SK-N-SH (cell line): ENCODE data around the gene MPV17L2. TPM values are rescaled to one million over a fixed set of nuclear protein-coding genes. Genes with fewer than 3 reads are reported as not detected.

Experiments
- CTCF ChIA-PET: fragments of 300-600, 350-600 bp; formaldehyde crosslinking; extraction: SDS; loops from one replicate; lab custom pipeline; 2021; lab: Yijun Ruan, JAX
- POLR2A ChIA-PET: fragments of 350-600 bp; sonication (Branson Sonifier 250); formaldehyde crosslinking; extraction: SDS; loops from one replicate; lab custom pipeline; 2020; ENCODE audit warnings: antibody characterized with exemption, inconsistent platforms; lab: Yijun Ruan, JAX
- DNase-seq: peaks from one replicate; pipeline ENCODE4 v3.0.0; 2012
- H2AFZ ChIP-seq: fragments of 200-600 bp; sonication (generic); 2 replicates; pipeline ENCODE4 v1.8.1; 2016; ENCODE audit warnings: antibody characterized with exemption, mild to moderate bottlenecking, low read depth
- H3F3A ChIP-seq: fragments of 200-600 bp; sonication (generic); replicated peaks from 2 replicates; pipeline ENCODE3; 2016; ENCODE audit warnings: antibody characterized with exemption, mild to moderate bottlenecking; ENCODE audit not compliant: insufficient read depth
- H3K27ac ChIP-seq, 2 experiments: fragments of 200-500 bp in 1 of 2; fragments of 200-600 bp in 1 of 2; sonication (Bioruptor generic) in 1 of 2; sonication (generic), shearing (Covaris generic) in 1 of 2; 2 replicates each; pipeline versions ENCODE4 v1.5.1 to v1.6.1; 2014 to 2016; ENCODE audit warnings: low read depth in 2 of 2, inconsistent platforms in 1 of 2, low read length in 1 of 2, mild to moderate bottlenecking in 1 of 2, mixed read lengths in 1 of 2
- H3K27me3 ChIP-seq: fragments of 200-600 bp; sonication (generic), shearing (Covaris generic); 2 replicates; pipeline ENCODE4 v1.6.1; 2016; ENCODE audit warnings: mixed run types; ENCODE audit not compliant: insufficient read depth
- H3K36me3 ChIP-seq, 2 experiments: fragments of 200-500 bp in 1 of 2; fragments of 200-600 bp in 1 of 2; sonication (Bioruptor generic) in 1 of 2; sonication (generic) in 1 of 2; replicated peaks in 1 of 2; 2 replicates each; pipeline versions ENCODE3 to v1.5.1; 2014 to 2016; ENCODE audit warnings: low read length in 1 of 2, mild to moderate bottlenecking in 1 of 2; ENCODE audit not compliant: insufficient read depth in 2 of 2, control insufficient read depth in 1 of 2
- H3K4me1 ChIP-seq, 2 experiments: fragments of 200-500 bp in 1 of 2; fragments of 200-600 bp in 1 of 2; sonication (Bioruptor generic) in 1 of 2; sonication (generic), shearing (Covaris generic) in 1 of 2; 2 replicates each; pipeline versions ENCODE4 v1.5.1 to v1.6.1; 2014 to 2016; ENCODE audit warnings: low read depth in 1 of 2, low read length in 1 of 2, mixed run types in 1 of 2; ENCODE audit not compliant: insufficient read depth in 2 of 2, control insufficient read depth in 1 of 2
- H3K4me2 ChIP-seq: fragments of 200-600 bp; sonication (generic), shearing (Covaris generic); 2 replicates; pipeline ENCODE4 v1.6.1; 2017; ENCODE audit warnings: mixed run types
- H3K4me3 ChIP-seq, 2 experiments: fragments of 200-500 bp in 1 of 2; fragments of 200-600 bp in 1 of 2; sonication (Bioruptor generic) in 1 of 2; sonication (generic), shearing (Covaris generic) in 1 of 2; 2 replicates each; pipeline versions ENCODE4 v1.5.1 to v1.8.1; 2014 to 2016; ENCODE audit warnings: low read depth in 2 of 2, inconsistent platforms in 1 of 2, low read length in 1 of 2, mild to moderate bottlenecking in 1 of 2, mixed read lengths in 1 of 2, moderate library complexity in 1 of 2
- H3K79me2 ChIP-seq: fragments of 200-600 bp; sonication (generic); 2 replicates; pipeline ENCODE4 v1.8.1; 2017; ENCODE audit warnings: mild to moderate bottlenecking; ENCODE audit not compliant: insufficient read depth
- H3K9ac ChIP-seq: fragments of 200-600 bp; sonication (generic); 2 replicates; pipeline ENCODE4 v1.6.1; 2017; ENCODE audit warnings: mixed run types
- H3K9me2 ChIP-seq: fragments of 200-600 bp; sonication (generic); 2 replicates; pipeline ENCODE4 v1.6.1; 2017; ENCODE audit warnings: mixed run types
- H3K9me3 ChIP-seq: fragments of 200-600 bp; sonication (generic); 2 replicates; pipeline ENCODE4 v1.6.1; 2017; ENCODE audit warnings: mixed run types, mild to moderate bottlenecking, moderate library complexity
- H4K20me1 ChIP-seq: fragments of 200-600 bp; sonication (generic); 2 replicates; pipeline ENCODE4 v1.6.1; 2017; ENCODE audit warnings: mild to moderate bottlenecking, mixed run types; ENCODE audit not compliant: insufficient read depth
- FOSL2 ChIP-seq: IDR thresholded peaks from 2 replicates; pipeline ENCODE4 v1.4.0; 2012; ENCODE audit warnings: low read depth, mild to moderate bottlenecking, moderate library complexity, borderline replicate concordance
- FOXM1 ChIP-seq: IDR thresholded peaks from 2 replicates; pipeline ENCODE4 v1.4.0; 2012; ENCODE audit warnings: low read depth, mild to moderate bottlenecking
- GABPA ChIP-seq: IDR thresholded peaks from 2 replicates; pipeline ENCODE4 v1.4.0; 2012; ENCODE audit warnings: low read depth, mild to moderate bottlenecking
- GATA2 ChIP-seq: sonication (generic); formaldehyde crosslinking; IDR thresholded peaks from 2 replicates; pipeline ENCODE4 v1.5.0; 2020; ENCODE audit warnings: mild to moderate bottlenecking, missing genetic modification reagents
- MAX ChIP-seq: IDR thresholded peaks from 2 replicates; pipeline ENCODE4 v1.4.0; 2012; ENCODE audit warnings: low read depth
- MXI1 ChIP-seq: IDR thresholded peaks from 2 replicates; pipeline ENCODE4 v1.6.1; 2012; ENCODE audit warnings: mild to moderate bottlenecking, low read depth, low read length, improper control_type of control experiment
- NRF1 ChIP-seq: IDR thresholded peaks from 2 replicates; pipeline ENCODE4 v1.6.1; 2012; ENCODE audit warnings: low read depth, mild to moderate bottlenecking, low read length
- RCOR1 ChIP-seq: fragments of 150-350 bp; IDR thresholded peaks from 2 replicates; pipeline ENCODE4 v1.6.1; 2017; ENCODE audit warnings: antibody characterized with exemption, low read length
- RXRA ChIP-seq: IDR thresholded peaks from 2 replicates; pipeline ENCODE4 v1.4.0; 2012; ENCODE audit warnings: low read depth, mild to moderate bottlenecking, borderline replicate concordance
- SIN3A ChIP-seq: IDR thresholded peaks from 2 replicates; pipeline ENCODE4 v1.6.1; 2012; ENCODE audit warnings: low read depth, mild to moderate bottlenecking, low read length, moderate library complexity, borderline replicate concordance
- YY1 ChIP-seq: IDR thresholded peaks from 2 replicates; pipeline ENCODE4 v1.4.0; 2012; ENCODE audit warnings: low read depth, mild to moderate bottlenecking
- WGBS: methylation state at CpG from one replicate; pipeline ENCODE4 v1.1.6; 2017; ENCODE audit warnings: low lambda C conversion rate; 5-methylcytosine and 5-hydroxymethylcytosine counted together
- polyA plus RNA-seq, 3 experiments: library from polyadenylated mRNA; depleted of rRNA; stranded (reverse); fragments of >200 nt; gene quantifications; 2 replicates each; pipeline ENCODE4 v1.2.3, GENCODE V29; 2012
- TF ChIP-seq, protein P1 (sequence below): fragments of 150-350 bp; IDR thresholded peaks from 2 replicates; pipeline ENCODE4 v1.6.1; 2016; ENCODE audit warnings: mild to moderate bottlenecking, low read depth, low read length
- TF ChIP-seq, protein P2 (sequence below): IDR thresholded peaks from 2 replicates; pipeline ENCODE4 v1.6.1; 2012; ENCODE audit warnings: mild to moderate bottlenecking, low read depth, low read length, moderate library complexity
- TF ChIP-seq, protein P3 (sequence below): fragments of 150-350 bp; IDR thresholded peaks from 2 replicates; pipeline ENCODE4 v1.6.1; 2017; ENCODE audit warnings: antibody characterized with exemption, low read length, low read depth, borderline replicate concordance
- TF ChIP-seq, protein P4 (sequence below): fragments of 200-600 bp; sonication (generic); IDR thresholded peaks from 2 replicates; pipeline ENCODE4 v1.6.1; 2017; ENCODE audit warnings: antibody characterized with exemption, mild to moderate bottlenecking, moderate library complexity

MPV17L2 gene
- polyA plus RNA-seq, 1 of the 3 experiments (the other 2 are of a cell fraction), result 17.5 TPM

DNA sequence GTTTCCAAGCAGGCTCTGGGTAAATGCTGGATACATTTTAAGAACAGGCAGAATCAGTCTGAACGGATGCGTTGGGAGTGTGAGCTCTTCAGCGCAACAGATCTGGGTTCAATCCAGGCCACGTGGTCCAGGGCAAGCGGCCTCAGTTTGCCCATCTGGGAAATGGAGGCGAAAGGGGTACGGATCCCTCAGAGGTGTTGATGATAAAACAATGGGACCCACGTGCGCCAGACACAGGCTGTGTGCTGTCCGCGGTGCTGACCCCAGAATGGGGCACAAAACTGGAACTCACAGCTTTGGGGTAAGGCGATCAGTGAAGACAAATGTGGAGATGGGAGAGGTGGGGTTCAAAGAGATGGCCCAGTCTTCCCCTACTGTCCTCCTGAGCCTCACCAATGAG lies 46.3 kb downstream of the MPV17L2 start:
- Histone ChIP-seq H3K4me3 (no peak overlapping the region), H4K20me1 (no peaks in the 10 kb centered on the region), H3K9me3 (no peaks in the 10 kb centered on the region), H3K27ac (no peak overlapping the region), H3K27me3 (no peaks in the 10 kb centered on the region), H3K9me2 (no peaks in the 10 kb centered on the region), H3K9ac (no peak overlapping the region), H3K4me2 (no peak overlapping the region), H3K79me2 (no peaks in the 10 kb centered on the region), H2AFZ (no peak overlapping the region), H3K4me1 (no peaks in the 10 kb centered on the region), H3K36me3 (no peaks in the 10 kb centered on the region), H3F3A (no peaks in the 10 kb centered on the region)
- WGBS, result 34% methylated on average over 12 of the region's 12 CpGs
- POLR2A ChIA-PET, result no interaction called here
- CTCF ChIA-PET, result interaction anchor here (0.7 to 5.4 kb wide), 4 partner anchors 10 to 126 kb away, joined by 3 to 46 read pairs (median 4); a partner anchor contains a TSS
- no peak for DNase-seq
- TF ChIP-seq, protein P1, sequence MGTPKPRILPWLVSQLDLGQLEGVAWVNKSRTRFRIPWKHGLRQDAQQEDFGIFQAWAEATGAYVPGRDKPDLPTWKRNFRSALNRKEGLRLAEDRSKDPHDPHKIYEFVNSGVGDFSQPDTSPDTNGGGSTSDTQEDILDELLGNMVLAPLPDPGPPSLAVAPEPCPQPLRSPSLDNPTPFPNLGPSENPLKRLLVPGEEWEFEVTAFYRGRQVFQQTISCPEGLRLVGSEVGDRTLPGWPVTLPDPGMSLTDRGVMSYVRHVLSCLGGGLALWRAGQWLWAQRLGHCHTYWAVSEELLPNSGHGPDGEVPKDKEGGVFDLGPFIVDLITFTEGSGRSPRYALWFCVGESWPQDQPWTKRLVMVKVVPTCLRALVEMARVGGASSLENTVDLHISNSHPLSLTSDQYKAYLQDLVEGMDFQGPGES, result no peak
- TF ChIP-seq NRF1 (no peak), GATA2 (CRISPR knock-in tag) (no peak), MAX (peak; percentile 54), FOXM1 (no peak), SIN3A (no peak)
- TF ChIP-seq, protein P2, sequence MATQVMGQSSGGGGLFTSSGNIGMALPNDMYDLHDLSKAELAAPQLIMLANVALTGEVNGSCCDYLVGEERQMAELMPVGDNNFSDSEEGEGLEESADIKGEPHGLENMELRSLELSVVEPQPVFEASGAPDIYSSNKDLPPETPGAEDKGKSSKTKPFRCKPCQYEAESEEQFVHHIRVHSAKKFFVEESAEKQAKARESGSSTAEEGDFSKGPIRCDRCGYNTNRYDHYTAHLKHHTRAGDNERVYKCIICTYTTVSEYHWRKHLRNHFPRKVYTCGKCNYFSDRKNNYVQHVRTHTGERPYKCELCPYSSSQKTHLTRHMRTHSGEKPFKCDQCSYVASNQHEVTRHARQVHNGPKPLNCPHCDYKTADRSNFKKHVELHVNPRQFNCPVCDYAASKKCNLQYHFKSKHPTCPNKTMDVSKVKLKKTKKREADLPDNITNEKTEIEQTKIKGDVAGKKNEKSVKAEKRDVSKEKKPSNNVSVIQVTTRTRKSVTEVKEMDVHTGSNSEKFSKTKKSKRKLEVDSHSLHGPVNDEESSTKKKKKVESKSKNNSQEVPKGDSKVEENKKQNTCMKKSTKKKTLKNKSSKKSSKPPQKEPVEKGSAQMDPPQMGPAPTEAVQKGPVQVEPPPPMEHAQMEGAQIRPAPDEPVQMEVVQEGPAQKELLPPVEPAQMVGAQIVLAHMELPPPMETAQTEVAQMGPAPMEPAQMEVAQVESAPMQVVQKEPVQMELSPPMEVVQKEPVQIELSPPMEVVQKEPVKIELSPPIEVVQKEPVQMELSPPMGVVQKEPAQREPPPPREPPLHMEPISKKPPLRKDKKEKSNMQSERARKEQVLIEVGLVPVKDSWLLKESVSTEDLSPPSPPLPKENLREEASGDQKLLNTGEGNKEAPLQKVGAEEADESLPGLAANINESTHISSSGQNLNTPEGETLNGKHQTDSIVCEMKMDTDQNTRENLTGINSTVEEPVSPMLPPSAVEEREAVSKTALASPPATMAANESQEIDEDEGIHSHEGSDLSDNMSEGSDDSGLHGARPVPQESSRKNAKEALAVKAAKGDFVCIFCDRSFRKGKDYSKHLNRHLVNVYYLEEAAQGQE, result peak; percentile 96
- TF ChIP-seq, protein P3, sequence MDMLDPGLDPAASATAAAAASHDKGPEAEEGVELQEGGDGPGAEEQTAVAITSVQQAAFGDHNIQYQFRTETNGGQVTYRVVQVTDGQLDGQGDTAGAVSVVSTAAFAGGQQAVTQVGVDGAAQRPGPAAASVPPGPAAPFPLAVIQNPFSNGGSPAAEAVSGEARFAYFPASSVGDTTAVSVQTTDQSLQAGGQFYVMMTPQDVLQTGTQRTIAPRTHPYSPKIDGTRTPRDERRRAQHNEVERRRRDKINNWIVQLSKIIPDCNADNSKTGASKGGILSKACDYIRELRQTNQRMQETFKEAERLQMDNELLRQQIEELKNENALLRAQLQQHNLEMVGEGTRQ, result no peak

DNA sequence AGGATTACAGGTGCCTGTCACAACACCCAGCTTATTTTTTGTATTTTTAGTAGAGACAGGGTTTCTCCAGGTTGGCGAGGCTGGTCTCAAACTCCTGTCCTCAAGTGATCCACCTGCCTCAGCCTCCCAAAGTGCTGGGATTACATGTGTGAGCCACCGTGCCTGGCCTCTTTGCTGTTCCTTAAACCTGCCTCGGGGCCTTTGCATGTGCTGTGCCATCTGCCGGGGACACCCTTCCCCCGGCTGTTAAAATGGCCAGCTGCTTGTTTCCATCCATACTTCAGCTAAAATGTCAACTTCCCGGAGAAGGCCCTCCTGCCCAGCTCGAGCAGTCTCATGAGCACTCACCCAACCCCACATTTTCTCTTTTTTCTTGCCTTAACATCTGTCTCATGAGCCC lies 52.3 kb downstream of the MPV17L2 start:
- 17% methylated on average over 6 of the region's 7 CpGs for WGBS
- Histone ChIP-seq H3K4me2 (no peak overlapping the region), H3K9ac (no peak overlapping the region), H3F3A (no peaks in the 10 kb centered on the region), H3K9me2 (no peaks in the 10 kb centered on the region), H3K27ac (no peak overlapping the region), H3K9me3 (no peaks in the 10 kb centered on the region), H3K36me3 (no peaks in the 10 kb centered on the region), H2AFZ (no peak overlapping the region), H3K4me1 (no peaks in the 10 kb centered on the region), H3K79me2 (no peaks in the 10 kb centered on the region), H3K4me3 (no peak overlapping the region), H4K20me1 (no peaks in the 10 kb centered on the region), H3K27me3 (no peaks in the 10 kb centered on the region)
- CTCF ChIA-PET, result interaction anchor here (0.6 to 8.1 kb wide), 9 partner anchors 9 to 174 kb away, joined by 3 to 46 read pairs (median 4); partner anchors contain the start of gene SSBP4
- no peak for DNase-seq
- POLR2A ChIA-PET, result interaction anchor here (1.8 kb wide), 1 partner anchor 10 kb away, joined by 4 read pairs; no protein-coding TSS in a partner anchor
- TF ChIP-seq GATA2 (CRISPR knock-in tag) (no peak), RXRA (no peak), GABPA (no peak), MXI1 (no peak), YY1 (no peak), FOSL2 (no peak), RCOR1 (no peak), NRF1 (no peak)
- TF ChIP-seq, protein P2, result no peak
- TF ChIP-seq, protein P4, sequence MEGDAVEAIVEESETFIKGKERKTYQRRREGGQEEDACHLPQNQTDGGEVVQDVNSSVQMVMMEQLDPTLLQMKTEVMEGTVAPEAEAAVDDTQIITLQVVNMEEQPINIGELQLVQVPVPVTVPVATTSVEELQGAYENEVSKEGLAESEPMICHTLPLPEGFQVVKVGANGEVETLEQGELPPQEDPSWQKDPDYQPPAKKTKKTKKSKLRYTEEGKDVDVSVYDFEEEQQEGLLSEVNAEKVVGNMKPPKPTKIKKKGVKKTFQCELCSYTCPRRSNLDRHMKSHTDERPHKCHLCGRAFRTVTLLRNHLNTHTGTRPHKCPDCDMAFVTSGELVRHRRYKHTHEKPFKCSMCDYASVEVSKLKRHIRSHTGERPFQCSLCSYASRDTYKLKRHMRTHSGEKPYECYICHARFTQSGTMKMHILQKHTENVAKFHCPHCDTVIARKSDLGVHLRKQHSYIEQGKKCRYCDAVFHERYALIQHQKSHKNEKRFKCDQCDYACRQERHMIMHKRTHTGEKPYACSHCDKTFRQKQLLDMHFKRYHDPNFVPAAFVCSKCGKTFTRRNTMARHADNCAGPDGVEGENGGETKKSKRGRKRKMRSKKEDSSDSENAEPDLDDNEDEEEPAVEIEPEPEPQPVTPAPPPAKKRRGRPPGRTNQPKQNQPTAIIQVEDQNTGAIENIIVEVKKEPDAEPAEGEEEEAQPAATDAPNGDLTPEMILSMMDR, result no peak
